DND-41 (cell line): ENCODE results near the gene SUN1.

ENCODE experiments used
- ATAC-seq: fragments of 200-7000 bp; cut with Tn5 transposase; 3 replicates; pipeline ENCODE4 v1.9.1; 2021; ENCODE audit warnings: low read depth; ENCODE audit not compliant: insufficient read depth
- DNase-seq: peaks from one replicate; pipeline ENCODE4 v3.0.0-alpha.2; 2020
- H2AFZ ChIP-seq: 2 replicates; pipeline ENCODE4 v1.6.0; 2012; ENCODE audit warnings: low read depth, low read length
- H3K27ac ChIP-seq: 2 replicates; pipeline ENCODE4 v1.5.1; 2012; ENCODE audit warnings: low read length, inconsistent platforms
- H3K27me3 ChIP-seq: fragments of 200-600 bp; sonication (generic); 2 replicates; pipeline ENCODE4 v1.6.0; 2012; ENCODE audit warnings: low read length, mild to moderate bottlenecking, inconsistent platforms; ENCODE audit not compliant: insufficient read depth, poor library complexity
- H3K36me3 ChIP-seq: 2 replicates; pipeline ENCODE4 v1.5.1; 2012; ENCODE audit warnings: low read length, inconsistent platforms; ENCODE audit not compliant: insufficient read depth
- H3K4me1 ChIP-seq: 2 replicates; pipeline ENCODE4 v1.5.1; 2012; ENCODE audit warnings: mild to moderate bottlenecking, low read length; ENCODE audit not compliant: insufficient read depth
- H3K4me2 ChIP-seq: 2 replicates; pipeline ENCODE4 v1.6.0; 2012; ENCODE audit warnings: mild to moderate bottlenecking, moderate library complexity, low read length, inconsistent platforms; ENCODE audit not compliant: insufficient read depth
- H3K4me3 ChIP-seq, 2 experiments: fragments of 200-600 bp in 1 of 2; shearing (Covaris generic) in 1 of 2; 2 replicates each; pipeline ENCODE4 v1.5.1; 2012 to 2016; ENCODE audit warnings: inconsistent platforms in 2 of 2, low read length in 2 of 2, mild to moderate bottlenecking in 2 of 2, low read depth in 1 of 2, moderate library complexity in 1 of 2
- H3K79me2 ChIP-seq: 2 replicates; pipeline ENCODE4 v1.6.0; 2012; ENCODE audit warnings: low read length, inconsistent platforms; ENCODE audit not compliant: insufficient read depth
- H3K9ac ChIP-seq: 2 replicates; pipeline ENCODE4 v1.6.0; 2012; ENCODE audit warnings: low read depth, mild to moderate bottlenecking, inconsistent platforms, low read length, moderate library complexity
- H3K9me3 ChIP-seq: 2 replicates; pipeline ENCODE4 v1.5.1; 2012; ENCODE audit warnings: low read length, moderate library complexity, mild to moderate bottlenecking, inconsistent platforms; ENCODE audit not compliant: insufficient read depth, severe bottlenecking
- H4K20me1 ChIP-seq: 2 replicates; pipeline ENCODE4 v1.6.0; 2012; ENCODE audit warnings: low read length; ENCODE audit not compliant: insufficient read depth
- CTCF ChIP-seq: IDR thresholded peaks from 2 replicates; pipeline ENCODE4 v1.5.1; 2012; ENCODE audit warnings: borderline replicate concordance, low read length, moderate library complexity, mild to moderate bottlenecking; ENCODE audit not compliant: poor library complexity, severe bottlenecking; ENCODE audit errors: extremely low read depth
- EZH2 ChIP-seq: IDR thresholded peaks from 3 replicates; pipeline ENCODE4 v1.6.1; 2012; ENCODE audit warnings: borderline replicate concordance, low read depth, mild to moderate bottlenecking, moderate library complexity, low read length, inconsistent platforms; ENCODE audit not compliant: severe bottlenecking

SUN1 gene

GRCh38 chr7:853366-854117 is 21.3 kb downstream of the SUN1 start:
- no peaks in the 10 kb centered on the region for H3K27me3 ChIP-seq
- H3K4me1 ChIP-seq: no peaks in the 10 kb centered on the region
- 0 out of 2 replicates have a peak, but pooled peaks cover under 1% of the 10 kb centered on the region for H3K79me2 ChIP-seq
- DNase-seq: no peak
- H3K4me2 ChIP-seq: no peak overlapping the region
- no peaks in the 10 kb centered on the region for H4K20me1 ChIP-seq
- no peak overlapping the region for H2AFZ ChIP-seq
- H3K4me3 ChIP-seq: no peak overlapping the region
- no peak overlapping the region for H3K9ac ChIP-seq
- TF ChIP-seq EZH2 (no peak), CTCF (no peak)
- ATAC-seq: no peak
- H3K27ac ChIP-seq: no peak overlapping the region
- no peaks in the 10 kb centered on the region for H3K9me3 ChIP-seq
- H3K36me3 ChIP-seq: peaks cover 85% of the 10 kb centered on the region

GRCh38 chr7:854118-854775 is 22.0 kb downstream of the SUN1 start:
- Histone ChIP-seq H2AFZ (no peak overlapping the region), H3K27ac (no peak overlapping the region), H3K4me2 (no peak overlapping the region), H3K79me2 (no peaks in the 10 kb centered on the region), H4K20me1 (0 out of 2 replicates have a peak, but pooled peaks cover 1% of the 10 kb centered on the region), H3K4me1 (no peaks in the 10 kb centered on the region), H3K9me3 (no peaks in the 10 kb centered on the region), H3K9ac (no peak overlapping the region), H3K36me3 (peaks cover 81% of the 10 kb centered on the region), H3K4me3 (no peak overlapping the region), H3K27me3 (no peaks in the 10 kb centered on the region)
- TF ChIP-seq EZH2 (no peak), CTCF (no peak)
- DNase-seq: no peak
- ATAC-seq: no peak

GRCh38 chr7:855686-856369 is 23.6 kb downstream of the SUN1 start:
- H3K9me3 ChIP-seq: no peaks in the 10 kb centered on the region
- H3K4me2 ChIP-seq: no peak overlapping the region
- no peak overlapping the region for H3K27ac ChIP-seq
- peaks cover 85% of the 10 kb centered on the region for H3K36me3 ChIP-seq
- ATAC-seq (no peak), DNase-seq (no peak)
- H4K20me1 ChIP-seq: 0 out of 2 replicates have a peak, but pooled peaks cover 4% of the 10 kb centered on the region
- H3K9ac ChIP-seq: no peak overlapping the region
- H3K4me3 ChIP-seq: no peak overlapping the region
- H3K27me3 ChIP-seq: no peaks in the 10 kb centered on the region
- H3K4me1 ChIP-seq: no peaks in the 10 kb centered on the region
- no peaks in the 10 kb centered on the region for H3K79me2 ChIP-seq
- TF ChIP-seq CTCF: no peak
- no peak for TF ChIP-seq EZH2
- no peak overlapping the region for H2AFZ ChIP-seq
